HepG2 (cell line): ENCODE data around the gene DDI2. TPM values are rescaled to one million over a fixed set of nuclear protein-coding genes. Genes with fewer than 3 reads are reported as not detected.

Experiments
- AKAP8 ChIP-seq: sonication (generic); formaldehyde crosslinking; IDR thresholded peaks from 2 replicates; pipeline ENCODE4 v1.5.1; 2020; ENCODE audit warnings: mild to moderate bottlenecking, missing genetic modification reagents
- ARNT2 ChIP-seq: sonication (generic); formaldehyde crosslinking; IDR thresholded peaks from 2 replicates; pipeline ENCODE4 v1.8.0; 2022; ENCODE audit warnings: mild to moderate bottlenecking, low read depth, missing genetic modification reagents, moderate library complexity
- ATRX ChIP-seq: sonication (generic); formaldehyde crosslinking; IDR thresholded peaks from 2 replicates; pipeline ENCODE4 v1.4.0; 2020; ENCODE audit warnings: missing genetic modification reagents, borderline replicate concordance
- CHCHD3 ChIP-seq: sonication (generic); formaldehyde crosslinking; IDR thresholded peaks from 2 replicates; pipeline ENCODE4 v1.8.0; 2022; ENCODE audit warnings: mild to moderate bottlenecking, missing genetic modification reagents, moderate library complexity
- DNMT3B ChIP-seq: conservative IDR thresholded peaks from 2 replicates; pipeline ENCODE4 v1.6.1; 2016; ENCODE audit warnings: missing biosample characterization, control low read depth
- HNRNPL ChIP-seq: fragments of 200-400 bp; formaldehyde crosslinking; IDR thresholded peaks from 2 replicates; pipeline ENCODE4 v1.6.1; 2017; ENCODE audit warnings: mild to moderate bottlenecking, low read depth, low read length
- JDP2 ChIP-seq: sonication (generic); formaldehyde crosslinking; IDR thresholded peaks from 2 replicates; pipeline ENCODE4 v1.8.1; 2022; ENCODE audit warnings: missing genetic modification reagents, borderline replicate concordance
- JUND ChIP-seq: sonication (generic); formaldehyde crosslinking; IDR thresholded peaks from 2 replicates; pipeline ENCODE4 v1.8.0; 2022; ENCODE audit warnings: mild to moderate bottlenecking, missing genetic modification reagents
- MEIS1 ChIP-seq: sonication (generic); formaldehyde crosslinking; IDR thresholded peaks from 2 replicates; pipeline ENCODE4 v1.9.0; 2021; ENCODE audit warnings: mild to moderate bottlenecking, missing genetic modification reagents, moderate library complexity, borderline replicate concordance
- NFRKB ChIP-seq: fragments of 450-650 bp; IDR thresholded peaks from 2 replicates; pipeline ENCODE4 v1.6.1; 2017
- NR2F1 ChIP-seq, 2 experiments: fragments of 450-650 bp in 1 of 2; formaldehyde crosslinking in 1 of 2; IDR thresholded peaks; 2 replicates each; pipeline versions ENCODE4 v1.5.0 to v1.6.1; 2016 to 2020; ENCODE audit warnings: mild to moderate bottlenecking in 1 of 2, missing compliant biosample characterization in 1 of 2, missing genetic modification reagents in 1 of 2, moderate library complexity in 1 of 2
- SKI ChIP-seq: fragments of 450-650 bp; IDR thresholded peaks from one replicate; pipeline ENCODE4 v1.6.1; 2018; ENCODE audit warnings: mild to moderate bottlenecking; ENCODE audit not compliant: partially characterized antibody
- TEAD2 ChIP-seq: sonication (generic); formaldehyde crosslinking; IDR thresholded peaks from 2 replicates; pipeline ENCODE4 v1.9.0; 2021; ENCODE audit warnings: missing genetic modification reagents
- ZMYM4 ChIP-seq: sonication (generic); formaldehyde crosslinking; IDR thresholded peaks from 2 replicates; pipeline ENCODE4 v1.8.1; 2023; ENCODE audit warnings: mild to moderate bottlenecking, missing genetic modification reagents
- ZNF12 ChIP-seq: sonication (generic); formaldehyde crosslinking; IDR thresholded peaks from 2 replicates; pipeline ENCODE4 v1.5.0; 2020; ENCODE audit warnings: missing genetic modification reagents
- ZNF337 ChIP-seq: sonication (generic); formaldehyde crosslinking; IDR thresholded peaks from 2 replicates; pipeline ENCODE4 v1.5.1; 2020; ENCODE audit warnings: missing genetic modification reagents, low read depth, mild to moderate bottlenecking, borderline replicate concordance
- ZSCAN25 ChIP-seq: sonication (generic); formaldehyde crosslinking; IDR thresholded peaks from 2 replicates; pipeline ENCODE4 v1.8.0; 2022; ENCODE audit warnings: mild to moderate bottlenecking, missing genetic modification reagents
- ZZZ3 ChIP-seq: sonication (generic); formaldehyde crosslinking; IDR thresholded peaks from 2 replicates; pipeline ENCODE4 v1.4.0; 2020; ENCODE audit warnings: missing genetic modification reagents, mild to moderate bottlenecking, borderline replicate concordance
- polyA plus RNA-seq, 8 experiments: library from polyadenylated mRNA; depleted of rRNA in 3 of 8; stranded (reverse) in 7 of 8; unstranded in 1 of 8; fragments of >200 nt; fragmentation: Illumina TruSeq in 4 of 8; extraction: Trizol in 4 of 8; gene quantifications; 2 replicates each; pipeline versions ENCODE4 v1.2.1 to v1.2.3, GENCODE V29; 2011 to 2016; ENCODE audit warnings: low read depth in 4 of 8, missing spikeins in 1 of 8, mixed read lengths in 1 of 8; ENCODE audit not compliant: insufficient read depth in 1 of 8
- total RNA-seq, 5 experiments: library from RNA; depleted of rRNA; stranded (reverse); fragments of >200 nt; fragmentation: Illumina TruSeq; extraction: Trizol; gene quantifications; 2 replicates each; pipeline ENCODE4 v1.2.3, GENCODE V29; 2016; ENCODE audit warnings: low read depth in 1 of 5
- TF ChIP-seq, protein P1 (sequence below): sonication (generic); formaldehyde crosslinking; conservative IDR thresholded peaks from 2 replicates; pipeline ENCODE4 v1.4.0; 2020; ENCODE audit warnings: missing genetic modification reagents
- TF ChIP-seq, protein P2 (sequence below): sonication (generic); formaldehyde crosslinking; IDR thresholded peaks from 2 replicates; pipeline ENCODE4 v1.4.0; 2020; ENCODE audit warnings: missing genetic modification reagents, borderline replicate concordance
- TF ChIP-seq, protein P3 (sequence below): sonication (generic); formaldehyde crosslinking; IDR thresholded peaks from 2 replicates; pipeline ENCODE4 v1.5.0; 2020; ENCODE audit warnings: mild to moderate bottlenecking, missing genetic modification reagents
- TF ChIP-seq, protein P4 (sequence below): sonication (generic); formaldehyde crosslinking; IDR thresholded peaks from 2 replicates; pipeline ENCODE4 v1.8.0; 2022; ENCODE audit warnings: missing genetic modification reagents, mild to moderate bottlenecking, inconsistent platforms, borderline replicate concordance

The DDI2 gene
- total and polyA plus RNA-seq, 2 of the 13 experiments (the other 11 are each of a cell fraction or from before 2014, with no cell fraction given): 8.5 to 25.7 TPM

DNA sequence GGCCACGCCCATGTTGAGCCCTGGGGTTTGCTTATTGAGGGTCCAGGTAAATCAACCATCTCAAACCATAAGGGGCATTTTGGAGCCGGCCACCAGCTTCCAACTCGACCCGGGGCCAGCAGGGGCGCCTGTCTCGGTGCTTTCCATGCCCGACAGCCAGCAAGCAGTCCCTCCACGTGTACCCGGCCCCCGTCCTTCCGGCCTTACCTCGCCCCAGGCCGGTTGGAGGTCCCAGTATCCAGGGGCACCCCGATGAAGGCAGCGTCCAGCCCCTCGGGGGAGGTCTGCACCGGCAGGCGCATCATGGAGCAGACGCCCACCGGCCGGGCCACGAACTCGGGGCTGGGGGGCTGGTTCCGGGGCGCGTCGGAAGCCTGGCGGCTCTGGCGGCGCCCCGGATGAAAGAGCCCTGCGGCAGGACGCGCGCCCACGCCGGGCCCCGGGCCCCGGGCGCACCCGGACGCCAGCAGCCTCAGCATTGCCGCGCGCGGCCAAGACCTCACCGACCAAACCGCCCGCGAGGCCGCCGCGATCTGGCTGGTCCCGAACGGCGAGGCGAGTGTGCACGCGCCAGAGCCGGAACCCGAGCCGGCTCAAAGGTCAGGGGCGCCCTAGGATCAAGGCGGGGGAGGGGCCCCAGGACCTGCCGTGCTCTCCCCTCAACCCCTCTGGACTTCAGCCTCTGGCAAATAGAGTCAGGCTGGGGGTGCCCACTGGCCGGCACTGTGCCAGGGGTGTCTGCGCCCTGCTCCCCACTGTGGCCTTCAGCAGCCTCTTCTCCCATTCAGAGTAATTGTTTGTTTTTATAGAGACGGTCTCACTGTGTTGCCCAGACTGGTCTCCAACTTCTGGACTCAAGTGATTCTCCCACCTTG is 32.5 kb upstream of the DDI2 start, which contains the start of gene AGMAT (continued):
- TF ChIP-seq ZZZ3 (CRISPR knock-in tag): no peak; the same call in 1 of the 2 replicates
- 0 out of 2 replicates have a peak, but pooled peaks have one; percentile 78 for TF ChIP-seq CHCHD3 (CRISPR knock-in tag)
- TF ChIP-seq SKI: peak; percentile 94
- peak; percentile 78 for TF ChIP-seq ZNF12 (CRISPR knock-in tag)
- no peak for TF ChIP-seq NFRKB
- TF ChIP-seq AKAP8: peak; percentile 67; the same call in 1 of the 2 replicates
- peak; percentile 62; the same call in 1 of the 2 replicates for TF ChIP-seq ZSCAN25
- TF ChIP-seq JDP2: no peak; the same call in 1 of the 2 replicates
- no peak for TF ChIP-seq ZNF337 (CRISPR knock-in tag)
- TF ChIP-seq TEAD2 (CRISPR knock-in tag): no peak
- peak; percentile 98 for TF ChIP-seq ARNT2 (CRISPR knock-in tag)
- peak; percentile 69 for TF ChIP-seq ZMYM4 (CRISPR knock-in tag)
- 0 out of 2 replicates have a peak, but pooled peaks have one; percentile 18 for TF ChIP-seq JUND (CRISPR knock-in tag)
- TF ChIP-seq, protein P1, sequence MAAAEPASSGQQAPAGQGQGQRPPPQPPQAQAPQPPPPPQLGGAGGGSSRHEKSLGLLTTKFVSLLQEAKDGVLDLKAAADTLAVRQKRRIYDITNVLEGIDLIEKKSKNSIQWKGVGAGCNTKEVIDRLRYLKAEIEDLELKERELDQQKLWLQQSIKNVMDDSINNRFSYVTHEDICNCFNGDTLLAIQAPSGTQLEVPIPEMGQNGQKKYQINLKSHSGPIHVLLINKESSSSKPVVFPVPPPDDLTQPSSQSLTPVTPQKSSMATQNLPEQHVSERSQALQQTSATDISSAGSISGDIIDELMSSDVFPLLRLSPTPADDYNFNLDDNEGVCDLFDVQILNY (CRISPR knock-in tag): no peak
- TF ChIP-seq ATRX (CRISPR knock-in tag): no peak
- TF ChIP-seq, protein P2, sequence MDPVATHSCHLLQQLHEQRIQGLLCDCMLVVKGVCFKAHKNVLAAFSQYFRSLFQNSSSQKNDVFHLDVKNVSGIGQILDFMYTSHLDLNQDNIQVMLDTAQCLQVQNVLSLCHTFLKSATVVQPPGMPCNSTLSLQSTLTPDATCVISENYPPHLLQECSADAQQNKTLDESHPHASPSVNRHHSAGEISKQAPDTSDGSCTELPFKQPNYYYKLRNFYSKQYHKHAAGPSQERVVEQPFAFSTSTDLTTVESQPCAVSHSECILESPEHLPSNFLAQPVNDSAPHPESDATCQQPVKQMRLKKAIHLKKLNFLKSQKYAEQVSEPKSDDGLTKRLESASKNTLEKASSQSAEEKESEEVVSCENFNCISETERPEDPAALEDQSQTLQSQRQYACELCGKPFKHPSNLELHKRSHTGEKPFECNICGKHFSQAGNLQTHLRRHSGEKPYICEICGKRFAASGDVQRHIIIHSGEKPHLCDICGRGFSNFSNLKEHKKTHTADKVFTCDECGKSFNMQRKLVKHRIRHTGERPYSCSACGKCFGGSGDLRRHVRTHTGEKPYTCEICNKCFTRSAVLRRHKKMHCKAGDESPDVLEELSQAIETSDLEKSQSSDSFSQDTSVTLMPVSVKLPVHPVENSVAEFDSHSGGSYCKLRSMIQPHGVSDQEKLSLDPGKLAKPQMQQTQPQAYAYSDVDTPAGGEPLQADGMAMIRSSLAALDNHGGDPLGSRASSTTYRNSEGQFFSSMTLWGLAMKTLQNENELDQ (CRISPR knock-in tag): 0 out of 2 replicates have a peak, but pooled peaks have one; percentile 32
- peak; percentile 81 to 93 for TF ChIP-seq NR2F1 (CRISPR knock-in tag; IDR thresholded peaks at IDR 0.05)
- TF ChIP-seq MEIS1 (CRISPR knock-in tag): no peak
- TF ChIP-seq, protein P3, sequence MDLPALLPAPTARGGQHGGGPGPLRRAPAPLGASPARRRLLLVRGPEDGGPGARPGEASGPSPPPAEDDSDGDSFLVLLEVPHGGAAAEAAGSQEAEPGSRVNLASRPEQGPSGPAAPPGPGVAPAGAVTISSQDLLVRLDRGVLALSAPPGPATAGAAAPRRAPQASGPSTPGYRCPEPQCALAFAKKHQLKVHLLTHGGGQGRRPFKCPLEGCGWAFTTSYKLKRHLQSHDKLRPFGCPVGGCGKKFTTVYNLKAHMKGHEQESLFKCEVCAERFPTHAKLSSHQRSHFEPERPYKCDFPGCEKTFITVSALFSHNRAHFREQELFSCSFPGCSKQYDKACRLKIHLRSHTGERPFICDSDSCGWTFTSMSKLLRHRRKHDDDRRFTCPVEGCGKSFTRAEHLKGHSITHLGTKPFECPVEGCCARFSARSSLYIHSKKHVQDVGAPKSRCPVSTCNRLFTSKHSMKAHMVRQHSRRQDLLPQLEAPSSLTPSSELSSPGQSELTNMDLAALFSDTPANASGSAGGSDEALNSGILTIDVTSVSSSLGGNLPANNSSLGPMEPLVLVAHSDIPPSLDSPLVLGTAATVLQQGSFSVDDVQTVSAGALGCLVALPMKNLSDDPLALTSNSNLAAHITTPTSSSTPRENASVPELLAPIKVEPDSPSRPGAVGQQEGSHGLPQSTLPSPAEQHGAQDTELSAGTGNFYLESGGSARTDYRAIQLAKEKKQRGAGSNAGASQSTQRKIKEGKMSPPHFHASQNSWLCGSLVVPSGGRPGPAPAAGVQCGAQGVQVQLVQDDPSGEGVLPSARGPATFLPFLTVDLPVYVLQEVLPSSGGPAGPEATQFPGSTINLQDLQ (CRISPR knock-in tag): no peak
- no peak for TF ChIP-seq DNMT3B (CRISPR knock-in tag)
- TF ChIP-seq, protein P4, sequence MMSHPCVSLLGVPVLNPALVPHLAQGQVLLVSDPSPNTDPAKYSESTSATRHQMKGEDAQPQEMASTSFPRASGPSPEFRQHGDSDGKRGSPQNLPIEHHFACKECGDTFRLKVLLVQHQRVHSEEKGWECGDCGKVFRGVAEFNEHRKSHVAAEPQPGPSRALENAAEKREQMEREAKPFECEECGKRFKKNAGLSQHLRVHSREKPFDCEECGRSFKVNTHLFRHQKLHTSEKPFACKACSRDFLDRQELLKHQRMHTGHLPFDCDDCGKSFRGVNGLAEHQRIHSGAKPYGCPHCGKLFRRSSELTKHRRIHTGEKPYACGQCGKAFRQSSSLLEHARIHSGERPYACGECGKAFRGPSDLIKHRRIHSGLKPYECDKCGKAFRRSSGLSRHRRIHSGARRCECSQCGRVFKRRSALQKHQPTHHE: peak; percentile 68; the same call in 1 of the 2 replicates
- TF ChIP-seq HNRNPL: peak; percentile 93; the same call in 1 of the 2 replicates
